Activated CD8-positive, alpha-beta T cell treated with anti-CD3 and anti-CD28 coated beads for 36 hours (primary cell): ENCODE measurements around the gene GAREM1. TPM values are rescaled to one million over a fixed set of nuclear protein-coding genes. Genes with fewer than 3 reads are reported as not detected.

ENCODE experiments used
- ATAC-seq: fragments of 200-7000 bp; cut with Tn5 transposase; one replicate; pipeline ENCODE4 v1.10.0; 2021; ENCODE audit warnings: mild to moderate bottlenecking, moderate library complexity
- CTCF ChIA-PET: fragments of 350-600 bp; sonication (Branson Sonifier 250); formaldehyde crosslinking; loops from one replicate; lab custom pipeline; 2021; ENCODE audit warnings: antibody characterized with exemption; lab: Charles Lee
- POLR2A ChIA-PET: fragments of 350-600 bp; sonication (Branson Sonifier 250); formaldehyde crosslinking; loops from one replicate; lab custom pipeline; 2021; ENCODE audit warnings: antibody characterized with exemption; lab: Charles Lee
- DNase-seq: peaks from one replicate; pipeline ENCODE4 v3.0.0-alpha.2; 2020
- H3K27ac Mint-ChIP-seq: one replicate; pipeline ENCODE4 v1.8.0; 2021; ENCODE audit warnings: mild to moderate bottlenecking, mixed read lengths
- H3K27me3 Mint-ChIP-seq: one replicate; pipeline ENCODE4 v1.8.0; 2021; ENCODE audit warnings: mixed read lengths
- H3K36me3 Mint-ChIP-seq: one replicate; pipeline ENCODE4 v1.8.0; 2021; ENCODE audit warnings: low read depth, mixed read lengths
- H3K4me1 Mint-ChIP-seq: one replicate; pipeline ENCODE4 v1.8.0; 2021; ENCODE audit warnings: low read depth, mixed read lengths
- H3K4me3 Mint-ChIP-seq: one replicate; pipeline ENCODE4 v1.8.0; 2021; ENCODE audit warnings: mild to moderate bottlenecking, moderate library complexity, mixed read lengths
- H3K9me3 Mint-ChIP-seq: one replicate; pipeline ENCODE4 v1.8.0; 2021; ENCODE audit warnings: mixed read lengths
- intact Hi-C: fragments of 100-400 bp; cut with micrococcal nuclease; formaldehyde crosslinking; loops from one replicate; pipeline ENCODE4 v1.10.0; 2022
- total RNA-seq, 2 experiments: library from RNA; stranded (reverse); gene quantifications; one replicate each; pipeline ENCODE4 v1.2.3, GENCODE V29; 2021
- TF ChIP-seq, protein P1 (sequence below): fragments of 200-600 bp; IDR thresholded peaks from one replicate; pipeline ENCODE4 v1.8.0; 2022; ENCODE audit warnings: antibody characterized with exemption, mild to moderate bottlenecking

The GAREM1 gene
- total RNA-seq, 2 experiments from 2014 or later = not detected

GRCh38 chr18:32277549-32277948, 193.1 kb downstream of the GAREM1 start:
- Mint-ChIP-seq H3K27me3 (peaks cover 4% of the 10 kb centered on the region), H3K27ac (no peak overlapping the region), H3K4me1 (no peaks in the 10 kb centered on the region), H3K36me3 (no peaks in the 10 kb centered on the region), H3K4me3 (no peak overlapping the region), H3K9me3 (no peaks in the 10 kb centered on the region)
- intact Hi-C loops = loop anchor here (10.0 kb wide), 2 partner anchors 123 to 187 kb away; no protein-coding TSS in a partner anchor
- CTCF ChIA-PET = interaction anchor here (0.7 to 2.3 kb wide), 4 partner anchors 12 to 272 kb away, joined by 3 to 9 read pairs (median 4); no protein-coding TSS in a partner anchor
- no peak for DNase-seq
- ATAC-seq = no peak
- TF ChIP-seq, protein P1, sequence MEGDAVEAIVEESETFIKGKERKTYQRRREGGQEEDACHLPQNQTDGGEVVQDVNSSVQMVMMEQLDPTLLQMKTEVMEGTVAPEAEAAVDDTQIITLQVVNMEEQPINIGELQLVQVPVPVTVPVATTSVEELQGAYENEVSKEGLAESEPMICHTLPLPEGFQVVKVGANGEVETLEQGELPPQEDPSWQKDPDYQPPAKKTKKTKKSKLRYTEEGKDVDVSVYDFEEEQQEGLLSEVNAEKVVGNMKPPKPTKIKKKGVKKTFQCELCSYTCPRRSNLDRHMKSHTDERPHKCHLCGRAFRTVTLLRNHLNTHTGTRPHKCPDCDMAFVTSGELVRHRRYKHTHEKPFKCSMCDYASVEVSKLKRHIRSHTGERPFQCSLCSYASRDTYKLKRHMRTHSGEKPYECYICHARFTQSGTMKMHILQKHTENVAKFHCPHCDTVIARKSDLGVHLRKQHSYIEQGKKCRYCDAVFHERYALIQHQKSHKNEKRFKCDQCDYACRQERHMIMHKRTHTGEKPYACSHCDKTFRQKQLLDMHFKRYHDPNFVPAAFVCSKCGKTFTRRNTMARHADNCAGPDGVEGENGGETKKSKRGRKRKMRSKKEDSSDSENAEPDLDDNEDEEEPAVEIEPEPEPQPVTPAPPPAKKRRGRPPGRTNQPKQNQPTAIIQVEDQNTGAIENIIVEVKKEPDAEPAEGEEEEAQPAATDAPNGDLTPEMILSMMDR = no peak
- POLR2A ChIA-PET = no interaction called here

GRCh38 chr18:32276906-32277305, 193.8 kb downstream of the GAREM1 start:
- TF ChIP-seq, protein P1 = no peak
- no peak overlapping the region for H3K27ac Mint-ChIP-seq
- H3K9me3 Mint-ChIP-seq = no peaks in the 10 kb centered on the region
- ATAC-seq = no peak
- H3K27me3 Mint-ChIP-seq = peaks cover 4% of the 10 kb centered on the region
- ChIA-PET POLR2A (no interaction called here), CTCF (interaction anchor here (2.3 kb wide), 1 partner anchor 120 kb away, joined by 9 read pairs; no protein-coding TSS in a partner anchor)
- DNase-seq = no peak
- no peak overlapping the region for H3K4me3 Mint-ChIP-seq
- H3K36me3 Mint-ChIP-seq = no peaks in the 10 kb centered on the region
- no peaks in the 10 kb centered on the region for H3K4me1 Mint-ChIP-seq
- intact Hi-C loops = loop anchor here (10.0 kb wide), 2 partner anchors 122 to 188 kb away; no protein-coding TSS in a partner anchor

- TF ChIP-seq, protein P1 = no peak
Observed at GRCh38 chr18:32276256-32276655, 194.4 kb downstream of the GAREM1 start.

DNA sequence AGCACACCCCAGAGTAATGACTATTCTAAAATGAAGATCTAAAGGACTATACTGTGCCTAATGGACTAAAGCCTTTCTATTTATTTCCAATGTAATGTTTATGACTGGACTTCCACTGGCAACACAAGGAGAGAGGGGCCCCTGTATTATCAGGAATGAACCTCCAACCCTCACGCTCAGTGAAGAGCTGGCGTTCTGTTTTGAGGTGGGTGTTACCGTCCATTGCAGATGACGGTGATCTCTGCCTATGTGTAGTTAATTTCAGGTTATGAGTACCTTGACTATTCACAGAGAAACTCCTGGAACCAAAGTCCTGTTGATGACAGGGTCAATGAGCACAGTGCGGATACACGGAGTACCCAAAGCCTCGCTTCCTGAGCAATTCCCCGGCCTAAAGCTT, 195.5 kb downstream of the GAREM1 start:
- H3K27me3 Mint-ChIP-seq = peaks cover 6% of the 10 kb centered on the region
- TF ChIP-seq, protein P1 = no peak
- ChIA-PET POLR2A (interaction anchor here (1.1 kb wide), 1 partner anchor 212 kb away, joined by 3 read pairs; no protein-coding TSS in a partner anchor), CTCF (no interaction called here)
- intact Hi-C loops = loop anchor here (10.0 kb wide), 2 partner anchors 120 to 190 kb away; no protein-coding TSS in a partner anchor
- H3K9me3 Mint-ChIP-seq = no peaks in the 10 kb centered on the region
- H3K36me3 Mint-ChIP-seq = no peaks in the 10 kb centered on the region
- H3K4me1 Mint-ChIP-seq = no peaks in the 10 kb centered on the region
- H3K27ac Mint-ChIP-seq = no peak overlapping the region
- DNase-seq (no peak), ATAC-seq (no peak)
- no peak overlapping the region for H3K4me3 Mint-ChIP-seq

More at GRCh38 chr18:32276256-32276655, 194.4 kb downstream of the GAREM1 start:
- CTCF ChIA-PET = interaction anchor here (2.3 kb wide), 1 partner anchor 119 kb away, joined by 9 read pairs; no protein-coding TSS in a partner anchor
- Mint-ChIP-seq H3K27ac (no peak overlapping the region), H3K9me3 (no peaks in the 10 kb centered on the region), H3K27me3 (peaks cover 4% of the 10 kb centered on the region), H3K4me1 (no peaks in the 10 kb centered on the region), H3K36me3 (no peaks in the 10 kb centered on the region), H3K4me3 (no peak overlapping the region)
- POLR2A ChIA-PET = no interaction called here
- no peak for ATAC-seq
- intact Hi-C loops = loop anchor here (10.0 kb wide), 2 partner anchors 121 to 189 kb away; no protein-coding TSS in a partner anchor
- DNase-seq = no peak

DNA sequence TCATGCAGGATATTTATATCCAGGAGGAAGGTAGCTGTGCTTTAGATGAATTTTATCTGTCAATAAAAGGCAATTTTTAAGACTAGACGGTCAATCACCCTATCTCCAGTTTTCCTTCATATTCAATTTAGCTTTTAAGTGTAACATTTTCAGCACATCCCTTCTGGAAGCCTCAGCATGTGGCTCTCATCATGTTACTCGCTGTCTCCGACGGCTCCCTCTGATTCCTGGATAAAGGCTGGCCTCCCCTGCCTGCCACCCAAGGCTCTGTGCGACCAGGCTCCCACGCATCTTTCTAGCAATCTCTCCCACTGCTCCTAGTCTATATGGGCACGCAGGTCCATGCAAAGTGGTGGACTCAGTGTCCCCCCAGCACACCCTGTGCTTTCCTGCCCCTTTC, 196.4 kb downstream of the GAREM1 start:
- CTCF ChIA-PET = interaction anchor here (0.7 to 4.1 kb wide), 2 partner anchors 15 to 278 kb away, joined by 3 to 31 read pairs; no protein-coding TSS in a partner anchor
- ATAC-seq (no peak), DNase-seq (no peak)
- Mint-ChIP-seq H3K4me3 (no peak overlapping the region), H3K27me3 (peaks cover 6% of the 10 kb centered on the region), H3K36me3 (no peaks in the 10 kb centered on the region), H3K27ac (no peak overlapping the region), H3K9me3 (no peaks in the 10 kb centered on the region), H3K4me1 (no peaks in the 10 kb centered on the region)
- intact Hi-C loops = loop anchor here (5.0 to 10.0 kb wide), 3 partner anchors 120 to 278 kb away; no protein-coding TSS in a partner anchor
- POLR2A ChIA-PET = interaction anchor here (1.1 kb wide), 1 partner anchor 213 kb away, joined by 3 read pairs; no protein-coding TSS in a partner anchor
- TF ChIP-seq, protein P1 = no peak
